D721Med (cell line): ENCODE measurements around the gene VCAM1.

Source experiments
- DNase-seq: peaks from one replicate; pipeline ENCODE4 v3.0.0; 2011; ENCODE audit warnings: low spot score; ENCODE audit not compliant: insufficient read length
- FAIRE-seq: peaks from 2 replicates; lab custom pipeline; 2011; peaks lifted over from hg19 to GRCh38; lab: Jason Lieb, UNC
- CTCF ChIP-seq: IDR thresholded peaks from 2 replicates; pipeline ENCODE4 v1.5.1; 2012; ENCODE audit warnings: mild to moderate bottlenecking, control low read depth; ENCODE audit not compliant: insufficient read depth; ENCODE audit errors: missing control alignments

Gene VCAM1

DNA sequence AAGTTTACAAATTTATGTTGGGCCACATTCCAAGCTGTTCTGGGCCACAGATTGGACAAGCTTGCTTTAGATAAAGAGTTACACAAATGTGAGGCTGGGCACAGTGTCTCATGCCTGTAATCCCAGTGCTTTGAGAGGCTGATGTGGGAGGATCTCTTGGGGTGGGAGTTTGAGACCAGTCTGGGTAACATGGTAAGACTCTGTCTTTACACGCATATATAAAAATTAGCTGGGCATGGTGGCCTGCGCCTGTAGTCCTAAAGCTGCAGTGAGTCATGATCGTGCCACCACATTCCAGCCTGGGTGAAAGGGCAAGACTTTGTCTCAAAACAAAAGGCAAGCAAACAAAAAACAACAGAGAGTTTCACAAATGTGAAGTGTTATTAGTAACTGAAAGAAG is 5.9 kb upstream of the VCAM1 start:
- no peak for FAIRE-seq
- no peak for TF ChIP-seq CTCF
- DNase-seq, result no peak

DNA sequence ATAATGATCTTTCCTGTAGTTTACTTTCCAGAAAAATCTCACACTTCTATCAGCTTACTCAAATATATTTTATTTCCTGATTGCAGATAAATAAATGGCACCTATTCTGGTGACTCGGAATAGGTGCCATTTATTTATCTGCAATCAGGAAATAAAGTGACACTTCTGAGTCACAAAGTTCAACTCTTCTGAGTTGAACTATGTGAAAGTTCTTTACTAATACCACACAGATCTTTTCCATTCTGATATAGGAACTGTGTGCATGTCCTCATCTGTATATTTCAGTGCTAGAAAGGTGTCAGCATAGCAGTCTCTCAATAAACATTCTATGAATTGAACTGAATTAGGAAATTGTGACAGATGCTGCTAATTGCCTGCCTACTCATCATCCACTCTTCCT is 4.9 kb upstream of the VCAM1 start:
- TF ChIP-seq CTCF, result no peak
- DNase-seq (no peak), FAIRE-seq (no peak)

- DNase-seq (no peak), FAIRE-seq (no peak)
- no peak for TF ChIP-seq CTCF
Observed at GRCh38 chr1:100717218-100717617, 2.3 kb upstream of the VCAM1 start.

GRCh38 chr1:100718581-100718980 is 961 bp upstream of the VCAM1 start:
- no peak for TF ChIP-seq CTCF
- FAIRE-seq (no peak), DNase-seq (no peak)

DNA sequence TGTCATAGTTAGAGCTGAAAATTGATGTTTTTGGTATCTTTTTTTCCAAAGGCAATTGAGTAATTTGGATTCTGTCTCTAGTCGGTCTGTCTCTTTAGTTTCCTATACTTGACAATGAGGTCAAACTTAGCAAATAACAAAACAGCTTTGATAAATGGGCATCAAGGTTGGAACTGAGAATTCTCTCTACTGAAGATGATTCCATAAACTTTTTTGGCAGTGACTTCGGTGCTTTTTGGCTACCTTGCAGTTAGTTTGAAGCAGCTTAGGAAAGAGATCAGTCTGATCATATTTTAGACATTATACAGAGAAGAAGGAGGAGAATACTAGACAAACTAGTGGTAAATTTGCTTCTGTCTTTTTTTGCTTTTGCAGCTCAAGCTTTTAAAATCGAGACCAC is 559 bp downstream of the VCAM1 start:
- DNase-seq, result no peak
- no peak for TF ChIP-seq CTCF
- no peak for FAIRE-seq

- no peak for FAIRE-seq
- no peak for TF ChIP-seq CTCF
Observed at GRCh38 chr1:100720751-100721150, 1.2 kb downstream of the VCAM1 start.

GRCh38 chr1:100721526-100722207 is 2.1 kb downstream of the VCAM1 start:
- no peak for DNase-seq
- no peak for FAIRE-seq
- TF ChIP-seq CTCF, result no peak

More at GRCh38 chr1:100720751-100721150, 1.2 kb downstream of the VCAM1 start:
- no peak for DNase-seq
